GM21825 (cell line): Measurements from ENCODE around the gene TNFRSF25.

Experiments used
- ATAC-seq: cut with Tn5 transposase; IDR thresholded peaks from one replicate; pipeline ENCODE4 v1.9.1; 2021; ENCODE audit warnings: mild to moderate bottlenecking, moderate library complexity; ENCODE audit not compliant: unreplicated experiment

TNFRSF25 gene, protein sequence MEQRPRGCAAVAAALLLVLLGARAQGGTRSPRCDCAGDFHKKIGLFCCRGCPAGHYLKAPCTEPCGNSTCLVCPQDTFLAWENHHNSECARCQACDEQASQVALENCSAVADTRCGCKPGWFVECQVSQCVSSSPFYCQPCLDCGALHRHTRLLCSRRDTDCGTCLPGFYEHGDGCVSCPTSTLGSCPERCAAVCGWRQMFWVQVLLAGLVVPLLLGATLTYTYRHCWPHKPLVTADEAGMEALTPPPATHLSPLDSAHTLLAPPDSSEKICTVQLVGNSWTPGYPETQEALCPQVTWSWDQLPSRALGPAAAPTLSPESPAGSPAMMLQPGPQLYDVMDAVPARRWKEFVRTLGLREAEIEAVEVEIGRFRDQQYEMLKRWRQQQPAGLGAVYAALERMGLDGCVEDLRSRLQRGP

DNA sequence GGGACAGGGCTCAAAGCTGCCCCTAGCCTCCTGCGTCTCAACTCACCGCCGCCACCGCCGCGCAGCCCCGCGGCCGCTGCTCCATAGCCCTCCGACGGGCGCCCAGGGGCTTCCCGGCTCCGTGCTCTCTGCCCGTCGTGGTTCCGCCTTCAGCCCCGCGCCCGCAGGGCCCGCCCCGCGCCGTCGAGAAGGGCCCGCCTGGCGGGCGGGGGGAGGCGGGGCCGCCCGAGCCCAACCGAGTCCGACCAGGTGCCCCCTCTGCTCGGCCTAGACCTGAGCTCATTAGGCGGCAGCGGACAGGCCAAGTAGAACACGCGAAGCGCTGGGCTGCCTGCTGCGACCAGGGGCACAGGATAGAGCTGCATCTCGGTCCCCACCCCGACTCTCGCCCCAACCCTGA is at the start of gene TNFRSF25:
Gene TNFRSF25, minus strand, starts transcription at position 151 of the 400 bp plus-strand sequence. Its CDS starts 66 bp downstream, at position 85.
- no peak for ATAC-seq

DNA sequence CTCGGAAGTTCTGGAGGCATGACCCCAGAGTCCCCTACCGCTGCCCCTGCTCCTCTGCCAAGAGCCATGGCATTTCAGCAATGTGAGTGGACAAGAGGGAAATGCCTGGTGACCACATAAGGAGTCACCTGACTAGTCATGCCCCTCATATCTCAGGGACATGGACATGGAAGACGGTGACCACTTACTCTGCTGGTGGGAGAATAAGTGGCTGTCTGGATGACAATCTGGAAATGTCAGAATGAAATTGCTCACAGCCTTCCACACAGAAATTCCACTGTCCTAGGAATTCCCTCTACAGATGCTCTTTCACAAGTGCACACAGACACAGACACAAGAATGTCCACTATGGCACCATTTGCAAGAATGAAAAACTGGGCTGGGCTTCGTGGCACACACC is 49.8 kb upstream of the TNFRSF25 start:
- ATAC-seq, result no peak

DNA sequence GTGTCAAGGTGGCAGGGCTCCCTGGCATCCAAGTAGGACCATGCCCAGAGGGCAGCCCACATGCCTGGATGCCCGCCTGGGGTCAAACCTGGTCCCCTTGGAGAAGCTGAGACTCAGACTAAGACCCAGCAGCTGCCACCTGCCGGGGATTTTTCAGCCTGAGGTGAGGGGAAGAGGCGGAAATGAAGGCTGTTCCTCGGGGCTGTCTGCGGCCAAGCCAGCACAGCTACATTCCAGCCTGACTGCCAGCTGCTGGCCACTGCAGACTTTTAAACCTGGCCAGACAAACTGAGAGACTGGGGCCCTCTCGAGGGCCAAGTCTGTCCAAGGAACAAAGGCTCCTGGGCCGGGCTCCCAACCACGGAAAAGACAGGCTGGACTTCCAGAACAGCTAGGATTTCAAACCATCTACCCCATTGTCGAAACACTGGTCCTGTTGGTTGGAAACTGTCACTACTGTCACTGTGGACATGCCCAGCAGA is 47.4 kb upstream of the TNFRSF25 start:
- no peak for ATAC-seq

DNA sequence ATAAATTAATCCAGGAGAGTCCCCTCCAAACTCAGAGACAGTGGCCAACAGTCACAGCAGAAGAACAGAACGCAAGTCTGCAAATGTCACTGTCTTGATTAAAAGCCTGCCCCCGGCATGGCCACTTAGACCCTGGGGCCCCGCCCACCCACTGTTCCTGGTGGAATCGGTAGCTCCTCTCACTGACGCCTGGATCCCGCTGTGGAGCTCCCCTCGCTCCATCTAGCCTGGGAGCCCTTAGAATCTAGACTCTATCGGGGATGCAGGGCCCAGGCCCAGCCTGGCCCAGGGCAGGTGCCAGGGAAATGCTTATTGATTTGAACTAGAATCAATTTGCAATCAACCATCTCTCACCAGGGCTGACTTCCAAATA is 46.9 kb upstream of the TNFRSF25 start:
- ATAC-seq, result no peak

DNA sequence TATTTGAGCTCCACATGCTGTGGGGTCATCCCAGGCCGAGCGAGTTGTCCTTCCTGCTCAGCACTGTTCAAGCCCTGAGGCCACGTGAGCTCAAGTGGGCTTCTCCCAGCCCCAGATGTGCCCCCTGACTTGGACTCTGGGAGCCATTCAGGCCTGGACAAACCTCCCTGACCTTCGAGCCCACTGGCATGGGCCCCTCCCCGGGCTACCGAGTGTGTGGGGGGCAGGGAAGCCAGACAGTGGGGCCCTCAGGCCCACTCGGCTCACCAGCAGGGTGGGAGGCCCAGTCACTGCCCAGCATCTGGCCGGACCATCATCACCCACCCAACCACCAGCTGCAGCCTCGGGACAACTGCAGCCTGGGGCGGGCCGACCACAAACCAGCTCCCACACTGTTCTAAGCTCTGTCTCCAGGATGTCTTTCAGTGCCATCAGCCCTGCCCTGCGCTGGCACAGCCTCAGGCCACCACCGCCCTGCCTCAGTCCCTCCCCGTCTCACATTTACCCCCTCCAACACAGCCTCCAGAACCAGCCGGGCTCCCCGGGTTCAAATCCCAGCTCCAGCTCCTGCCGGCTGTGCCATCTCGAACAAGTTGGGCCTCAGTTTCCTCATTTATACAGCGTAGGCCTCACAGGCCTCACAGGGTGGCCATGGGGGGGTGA is 46.4 kb upstream of the TNFRSF25 start:
- no peak for ATAC-seq

DNA sequence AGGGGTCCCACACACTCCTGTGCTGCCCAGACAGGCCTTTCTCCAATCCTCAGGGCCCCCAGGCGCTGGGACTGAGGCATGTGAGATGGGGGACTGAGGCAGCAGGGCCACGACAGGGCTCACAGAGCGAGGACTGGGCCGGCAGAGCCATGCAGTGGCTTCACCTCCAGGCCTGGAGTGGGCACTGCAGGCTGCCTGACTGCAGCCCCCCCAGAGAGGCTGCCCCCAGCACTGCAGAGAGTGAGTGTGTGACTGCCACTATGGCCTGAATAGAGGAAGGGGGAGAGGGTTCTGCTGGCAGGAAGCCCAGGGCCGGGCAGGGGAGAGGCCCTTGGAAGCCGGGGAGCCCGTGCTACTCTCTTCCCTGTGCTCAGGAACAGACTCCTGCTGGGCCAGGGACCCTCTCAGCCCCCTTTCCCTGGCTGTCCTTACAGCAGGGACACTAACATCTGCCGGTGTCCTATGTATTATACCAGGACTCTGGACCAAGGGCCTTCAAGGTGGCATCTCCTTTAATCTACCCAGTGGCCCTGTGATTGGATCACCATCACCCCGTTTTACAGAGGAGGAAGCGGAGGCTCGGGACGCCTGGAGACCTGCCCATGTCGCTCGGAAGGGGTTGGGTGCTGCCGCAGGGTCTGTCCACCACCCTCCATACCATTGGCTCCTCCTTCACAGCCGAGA is 45.7 kb upstream of the TNFRSF25 start:
- no peak for ATAC-seq

DNA sequence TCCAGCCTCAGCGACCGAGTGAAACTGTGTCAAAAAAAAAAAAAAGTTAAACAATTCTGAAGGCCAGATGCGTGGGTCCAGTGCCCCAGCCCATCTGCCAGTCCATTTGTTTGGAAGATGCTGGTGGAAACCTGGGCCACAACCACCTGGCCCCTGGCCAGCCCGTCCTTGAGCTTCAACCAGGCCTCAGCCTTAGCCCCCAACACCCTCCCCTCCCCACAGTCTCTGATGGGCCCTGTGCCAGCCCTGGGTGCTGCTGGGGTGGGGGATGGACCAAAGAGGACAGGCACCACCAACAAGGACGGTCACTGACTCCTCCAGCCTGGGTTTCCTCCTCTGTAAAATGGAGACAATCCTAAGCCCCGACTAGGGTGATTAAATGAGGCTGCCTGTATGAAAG is 45.1 kb upstream of the TNFRSF25 start:
- no peak for ATAC-seq

DNA sequence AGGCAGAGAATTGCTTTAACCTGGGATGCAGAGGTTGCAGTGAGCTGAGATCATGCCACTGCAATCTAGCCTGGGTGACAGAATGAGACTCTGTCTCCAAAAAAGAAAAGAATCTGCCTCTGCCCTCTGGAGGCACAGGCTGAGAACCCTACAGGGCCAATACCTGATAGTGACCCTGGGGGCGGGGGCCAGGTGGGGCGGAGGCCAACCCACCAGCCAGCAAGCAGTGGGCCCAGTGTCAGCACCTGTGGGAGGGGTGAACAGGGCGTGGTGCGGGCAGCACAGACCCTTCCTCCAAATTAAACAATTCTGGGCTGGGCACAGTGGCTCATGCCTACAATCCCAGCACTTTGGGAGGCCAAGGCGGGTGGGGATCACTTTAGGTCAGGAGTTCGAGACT is 44.5 kb upstream of the TNFRSF25 start:
- ATAC-seq, result no peak

DNA sequence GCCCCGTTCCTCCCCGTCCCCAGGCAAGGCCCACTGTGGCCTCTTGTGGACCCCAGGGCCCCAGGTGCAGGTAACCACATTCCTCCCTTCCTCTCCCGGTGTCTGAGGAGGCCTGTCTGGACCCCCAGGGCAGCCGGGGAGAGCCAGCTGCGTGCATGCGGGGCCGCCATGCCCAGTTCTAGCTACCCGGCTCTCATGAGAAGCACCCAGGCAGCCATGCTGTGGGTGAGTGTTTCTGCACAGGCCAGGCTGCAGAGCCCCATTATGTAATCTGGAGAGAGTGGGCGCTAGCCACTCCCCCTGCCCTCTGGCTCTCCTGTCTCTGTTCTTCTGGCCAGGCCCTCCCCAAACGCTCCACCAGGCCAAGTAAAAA is 43.9 kb upstream of the TNFRSF25 start:
- ATAC-seq, result no peak

DNA sequence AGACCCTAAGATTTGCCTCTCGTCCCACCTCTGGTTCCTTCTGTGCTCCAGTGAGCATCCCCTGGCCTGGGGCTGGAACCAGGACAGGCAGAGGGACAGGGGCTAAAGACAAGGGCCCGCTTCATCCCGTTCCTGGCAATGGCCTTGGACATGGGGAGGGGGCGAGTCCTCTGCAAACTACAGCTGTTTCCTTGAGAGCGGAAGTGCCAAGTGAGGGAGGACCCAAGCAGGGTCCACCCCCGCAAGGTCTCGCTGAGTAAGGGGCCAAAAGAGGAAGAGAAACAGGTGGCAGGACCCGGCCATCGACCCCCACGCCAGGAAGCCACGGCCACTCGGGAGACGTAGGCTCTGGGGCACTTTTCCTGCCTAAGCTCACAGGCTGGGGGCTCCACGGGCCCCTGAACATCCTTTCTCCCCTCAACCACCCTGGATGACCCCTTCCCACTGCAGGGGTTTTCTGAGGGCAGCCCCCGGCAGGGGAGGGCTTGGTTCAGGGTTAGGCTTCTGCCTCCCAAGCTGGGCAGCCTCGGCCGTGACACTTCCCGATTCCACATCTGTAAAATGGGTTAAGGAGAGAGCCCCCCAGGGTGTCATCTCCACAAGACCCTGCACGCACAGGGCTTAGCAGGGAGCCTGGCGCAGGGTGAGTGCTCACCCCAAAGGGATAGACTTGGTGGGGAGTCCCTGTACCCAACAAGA is 43.4 kb upstream of the TNFRSF25 start:
- ATAC-seq, result no peak

DNA sequence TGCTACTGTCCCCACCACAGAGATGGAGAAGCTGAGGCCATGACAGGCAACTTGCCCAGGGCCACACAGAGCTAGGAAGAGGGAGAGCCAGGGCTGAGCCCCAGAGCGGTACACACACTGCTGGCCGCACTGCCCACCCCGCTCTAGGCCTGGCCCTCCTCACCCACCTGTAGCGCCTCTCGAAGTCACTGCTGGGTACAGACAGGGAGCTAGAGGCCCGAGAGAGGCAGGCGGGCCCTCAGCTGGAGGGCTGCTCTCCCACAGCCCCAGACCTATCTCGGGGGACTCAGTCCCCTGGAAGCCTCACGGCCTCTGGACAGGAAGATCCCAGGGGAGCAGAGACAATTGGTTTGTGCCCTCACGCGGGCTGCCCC is 42.8 kb upstream of the TNFRSF25 start:
- ATAC-seq, result no peak

DNA sequence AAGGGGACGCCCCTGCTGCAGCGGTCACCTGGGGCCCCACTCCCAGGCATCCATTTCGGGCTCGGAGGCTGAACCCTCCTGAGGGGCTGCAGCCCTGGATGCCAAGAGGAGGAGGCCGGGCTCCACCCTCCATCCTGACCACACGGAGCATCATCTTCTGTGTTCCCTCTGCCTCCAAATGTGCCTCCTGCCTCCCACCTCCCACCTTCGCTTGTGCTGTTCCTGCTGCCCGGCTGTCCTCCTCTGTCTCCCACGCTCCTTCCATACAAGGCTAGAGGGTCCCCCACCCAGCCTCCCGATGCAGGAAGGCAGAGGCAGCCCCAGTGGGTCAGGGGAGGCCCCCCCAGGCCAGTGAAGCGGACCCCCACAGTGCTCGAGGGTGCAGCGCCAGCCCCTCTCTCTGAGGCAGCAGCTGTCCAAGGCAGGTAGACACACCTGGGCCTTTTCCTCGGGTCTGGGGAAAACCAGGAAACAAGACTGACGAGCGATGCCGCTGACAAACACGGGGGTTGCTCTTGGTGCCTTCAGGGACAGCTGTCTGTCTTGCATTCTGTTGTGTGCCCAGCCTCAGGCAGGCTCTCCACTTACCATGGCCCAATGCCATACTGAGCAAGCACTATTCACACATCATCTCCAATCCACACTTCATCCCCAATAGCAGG is 42.3 kb upstream of the TNFRSF25 start:
- no peak for ATAC-seq

DNA sequence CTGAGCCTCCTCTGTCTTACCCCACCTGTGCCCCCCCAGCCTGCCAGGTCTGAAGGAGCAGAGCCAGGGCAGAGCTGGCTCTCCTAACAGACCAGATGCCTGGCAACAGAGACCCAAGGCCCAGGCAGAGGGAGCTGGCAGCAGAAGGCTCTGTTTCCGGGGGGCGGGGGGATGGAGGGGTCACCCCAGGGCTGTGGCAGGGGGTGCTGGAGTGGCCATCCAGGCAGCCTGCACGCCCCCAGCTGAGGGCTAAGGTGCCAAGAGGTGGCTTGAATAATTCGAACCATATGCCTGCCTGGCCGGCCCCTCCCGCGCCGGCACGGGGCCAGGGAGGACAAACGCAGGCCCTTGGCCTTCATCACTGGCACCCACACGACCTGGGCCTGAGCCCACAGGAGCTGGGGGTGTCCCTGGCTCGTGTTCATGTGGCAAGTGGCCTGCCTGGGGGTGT is 41.5 kb upstream of the TNFRSF25 start:
- no peak for ATAC-seq

DNA sequence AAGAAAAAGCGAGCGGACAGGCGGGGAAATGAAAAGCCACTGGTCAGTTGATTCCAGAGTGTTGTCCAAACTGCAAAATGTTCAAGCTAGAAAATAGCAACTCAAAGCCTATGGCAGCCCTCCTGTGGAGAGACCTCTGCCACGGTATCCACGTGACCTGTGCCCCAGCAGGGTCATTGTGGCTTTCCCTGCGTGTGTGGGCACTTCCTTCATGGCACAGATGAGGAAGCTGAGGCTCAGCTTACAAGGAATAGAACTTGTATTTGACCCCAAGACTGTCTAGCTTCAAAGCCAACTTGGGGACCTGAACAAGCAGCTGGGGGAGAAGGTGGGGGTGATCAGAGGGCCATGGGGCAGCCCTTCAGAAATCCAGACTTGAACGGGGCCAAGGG is 41.1 kb upstream of the TNFRSF25 start:
- no peak for ATAC-seq

DNA sequence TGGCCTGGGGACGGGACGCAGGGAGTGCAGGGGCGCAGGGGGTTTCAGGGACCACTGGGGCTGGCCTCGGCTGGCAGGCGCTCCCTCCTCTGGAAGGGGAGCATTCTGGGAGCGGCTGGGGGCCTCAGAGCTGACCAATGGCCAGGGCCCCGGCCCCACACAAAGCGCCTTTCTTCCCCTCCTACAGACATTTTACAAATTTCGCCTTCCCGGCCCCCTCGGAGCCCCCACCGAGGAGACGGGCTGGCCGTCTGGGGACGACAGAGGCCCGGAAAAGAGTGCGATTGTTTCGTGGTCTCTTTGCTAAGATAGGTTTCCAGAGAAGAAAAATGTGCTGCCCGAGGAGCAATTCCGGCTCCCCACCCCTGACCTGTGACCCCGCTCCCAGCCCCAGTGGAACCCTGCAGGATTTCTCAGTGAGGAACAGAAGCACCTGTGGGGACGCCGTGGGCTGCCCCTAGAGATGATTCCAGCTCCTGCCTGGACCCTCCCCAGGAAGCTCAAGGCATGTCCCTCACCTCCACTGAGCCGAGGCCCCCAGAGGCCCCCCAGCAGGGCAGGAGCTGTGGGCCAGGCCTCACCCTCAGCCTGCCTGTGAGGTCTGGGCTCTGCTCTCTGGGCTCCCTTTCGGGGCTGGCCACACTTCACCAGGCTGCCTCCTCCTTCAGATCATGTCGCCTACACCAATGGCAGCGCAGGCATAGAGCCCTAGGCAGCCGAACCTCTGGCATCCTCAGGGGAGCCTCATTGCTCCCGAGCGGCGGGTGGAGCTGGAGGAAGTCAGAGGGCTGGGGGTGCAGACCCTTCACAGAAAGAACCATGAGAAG is 40.5 kb upstream of the TNFRSF25 start:
- no peak for ATAC-seq

DNA sequence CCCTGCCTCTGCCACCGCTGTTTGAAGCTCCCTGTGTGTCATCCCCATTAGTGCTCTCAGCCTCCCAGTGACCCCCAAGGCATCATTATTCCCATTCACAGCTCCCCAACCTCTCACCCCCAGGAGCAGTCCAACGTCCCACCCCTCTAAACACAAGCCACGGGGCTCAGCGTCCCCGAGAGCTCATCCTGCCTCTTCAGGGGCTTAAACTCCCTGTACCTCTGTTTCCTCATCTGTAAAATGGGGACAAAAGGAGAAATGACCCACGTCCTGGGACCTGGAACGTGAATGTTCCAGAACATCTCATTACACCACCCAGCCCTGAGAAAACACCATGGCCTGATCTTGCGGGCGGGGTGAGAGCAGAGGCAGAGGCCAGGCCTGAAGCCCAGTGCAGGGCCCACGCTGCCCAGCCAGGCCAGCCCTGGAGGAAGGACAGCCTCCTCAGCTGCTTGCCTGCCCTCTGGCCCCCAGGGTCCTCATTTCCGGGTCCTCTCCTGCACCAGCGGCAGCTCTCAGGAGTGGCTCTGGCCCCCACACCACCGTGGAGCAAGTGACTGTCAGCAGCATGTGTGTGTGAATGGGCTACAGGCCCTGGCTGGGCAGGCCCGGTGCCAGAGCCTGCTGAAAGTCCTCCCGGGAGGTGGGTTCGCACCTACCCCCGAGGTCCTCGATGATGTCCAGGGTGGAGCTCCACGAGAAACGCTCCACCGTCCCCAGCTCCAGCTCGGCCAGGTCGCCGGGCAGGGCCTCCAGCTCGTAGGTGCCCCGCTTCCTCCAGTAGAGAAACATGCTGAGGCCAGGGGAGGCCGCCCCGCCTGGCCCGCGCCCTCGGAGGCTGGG is 39.6 kb upstream of the TNFRSF25 start:
- ATAC-seq, result no peak

DNA sequence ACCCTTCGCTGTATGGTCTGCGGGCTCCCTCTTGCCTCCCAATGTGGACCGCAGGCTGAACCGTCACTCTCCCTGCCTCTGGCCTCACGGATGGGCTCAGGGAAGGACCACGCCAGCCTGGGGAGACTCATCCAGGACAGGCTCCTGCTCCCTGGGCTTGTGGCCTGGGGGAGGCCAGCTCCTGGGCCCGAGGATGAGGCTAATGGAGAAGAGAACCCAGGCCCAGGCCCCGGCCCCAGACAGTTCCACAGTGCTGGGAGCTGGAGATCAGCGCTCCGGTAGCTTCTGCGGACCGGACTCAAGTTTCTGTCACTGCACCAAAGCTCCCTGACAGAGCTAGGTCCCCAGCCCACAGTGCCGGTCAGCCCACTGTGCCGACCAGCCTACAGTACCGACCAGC is 38.9 kb upstream of the TNFRSF25 start:
- ATAC-seq, result no peak

DNA sequence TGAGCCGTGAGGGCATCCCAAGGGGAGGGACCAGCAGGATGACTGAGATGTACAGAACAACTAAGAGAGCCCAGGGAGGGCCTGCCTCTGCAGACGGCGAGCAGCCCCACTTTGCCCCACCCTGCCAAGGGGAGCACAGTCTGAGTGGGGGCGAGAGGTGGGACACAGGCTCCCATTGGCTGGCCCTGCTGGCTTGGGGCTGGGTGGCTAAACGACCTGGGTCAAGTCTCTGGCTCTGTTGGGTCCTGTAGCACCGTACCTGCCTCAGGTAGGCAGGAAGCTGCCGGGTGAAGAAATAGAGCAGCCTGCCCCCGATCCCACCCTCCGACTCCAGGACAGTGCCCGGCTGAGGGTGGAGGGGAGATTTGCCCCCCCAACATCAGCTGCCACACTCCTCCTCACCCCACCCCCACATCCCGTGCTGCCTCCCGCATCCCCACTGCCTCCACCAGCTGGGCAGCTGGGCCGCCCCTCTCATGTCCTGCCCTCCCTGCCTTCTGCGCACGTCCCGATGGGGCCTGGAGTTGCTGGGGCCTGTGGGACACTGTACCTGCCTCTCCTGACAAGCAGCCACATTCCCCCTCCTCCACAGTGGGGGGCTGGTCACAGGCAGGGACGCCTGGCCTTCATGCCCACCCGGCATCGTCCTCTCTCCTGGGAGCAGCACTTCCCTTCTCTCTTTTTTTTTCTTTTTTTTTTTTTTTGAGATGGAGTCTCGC is 38.1 kb upstream of the TNFRSF25 start:
- no peak for ATAC-seq
